Measurements from ENCODE around the gene KLHL25.
A peak's percentile ranks its signal among the peaks of the same experiment; 100 is the strongest.

The KLHL25 gene

DNA sequence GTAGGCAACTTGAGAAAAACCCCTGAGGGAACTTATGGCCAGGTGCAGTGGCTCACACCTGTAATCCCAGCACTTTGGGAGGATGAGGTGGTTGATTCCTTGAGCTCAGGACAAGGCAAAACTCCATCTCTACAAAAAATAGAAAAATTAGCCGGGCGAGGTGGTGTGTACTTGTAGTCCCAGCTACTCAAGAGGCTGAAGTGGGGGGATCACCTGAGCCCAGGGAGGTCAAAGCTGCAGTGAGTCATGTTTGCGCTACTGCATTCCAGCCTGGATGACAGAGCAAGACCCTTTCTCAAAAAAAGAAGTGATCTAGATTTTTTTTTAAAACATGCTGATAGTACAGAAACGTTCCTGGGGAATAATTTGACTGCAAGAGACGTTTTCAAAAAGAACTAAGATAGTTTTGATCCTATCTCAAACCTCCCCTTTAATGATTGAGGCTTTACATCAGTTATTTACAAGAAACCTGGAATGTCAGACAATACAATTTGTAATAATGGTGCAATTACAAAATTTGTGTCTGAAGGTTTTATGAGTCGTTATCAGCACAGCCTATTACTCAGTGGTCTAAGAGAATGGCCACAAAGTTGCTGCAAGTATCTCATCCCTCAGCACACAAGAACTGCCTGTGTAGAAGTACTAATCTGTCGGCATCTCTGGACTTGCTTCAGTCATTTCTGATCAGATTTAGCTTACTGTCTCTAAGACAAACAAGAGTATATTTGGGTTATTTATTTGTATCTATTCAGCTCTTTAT, 32.2 kb upstream of the KLHL25 start:
- DNase-seq (ENCODE audit: low read depth): peak; percentile 47
- TF ChIP-seq, protein P1, sequence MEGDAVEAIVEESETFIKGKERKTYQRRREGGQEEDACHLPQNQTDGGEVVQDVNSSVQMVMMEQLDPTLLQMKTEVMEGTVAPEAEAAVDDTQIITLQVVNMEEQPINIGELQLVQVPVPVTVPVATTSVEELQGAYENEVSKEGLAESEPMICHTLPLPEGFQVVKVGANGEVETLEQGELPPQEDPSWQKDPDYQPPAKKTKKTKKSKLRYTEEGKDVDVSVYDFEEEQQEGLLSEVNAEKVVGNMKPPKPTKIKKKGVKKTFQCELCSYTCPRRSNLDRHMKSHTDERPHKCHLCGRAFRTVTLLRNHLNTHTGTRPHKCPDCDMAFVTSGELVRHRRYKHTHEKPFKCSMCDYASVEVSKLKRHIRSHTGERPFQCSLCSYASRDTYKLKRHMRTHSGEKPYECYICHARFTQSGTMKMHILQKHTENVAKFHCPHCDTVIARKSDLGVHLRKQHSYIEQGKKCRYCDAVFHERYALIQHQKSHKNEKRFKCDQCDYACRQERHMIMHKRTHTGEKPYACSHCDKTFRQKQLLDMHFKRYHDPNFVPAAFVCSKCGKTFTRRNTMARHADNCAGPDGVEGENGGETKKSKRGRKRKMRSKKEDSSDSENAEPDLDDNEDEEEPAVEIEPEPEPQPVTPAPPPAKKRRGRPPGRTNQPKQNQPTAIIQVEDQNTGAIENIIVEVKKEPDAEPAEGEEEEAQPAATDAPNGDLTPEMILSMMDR (IDR thresholded peaks at IDR 0.05; ENCODE audit: control insufficient read depth, insufficient read depth, low read depth, low read length, missing control alignments): no peak
- no peak overlapping the region for H3K4me3 ChIP-seq (ENCODE audit: control insufficient read depth, low read depth, low read length)

DNA sequence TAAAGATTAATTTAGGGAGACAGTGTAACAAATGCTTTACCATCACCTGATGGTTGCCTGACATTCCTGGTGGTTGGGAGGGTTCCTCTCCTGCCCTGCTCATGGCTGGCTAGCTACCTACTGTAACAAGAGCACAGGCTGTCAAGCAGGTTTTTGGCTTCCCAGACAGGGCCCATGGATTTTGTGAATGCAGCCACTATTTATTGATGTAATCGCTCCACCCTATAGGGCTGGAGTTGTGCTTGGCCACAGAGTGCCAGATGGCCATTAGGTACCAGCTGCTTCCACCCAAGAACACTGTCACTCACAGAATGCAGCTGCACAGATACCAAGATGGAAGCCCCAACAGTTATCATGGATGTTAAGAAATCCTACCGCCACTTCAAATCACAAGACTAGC, 31.0 kb upstream of the KLHL25 start:
- TF ChIP-seq, protein P1 (IDR thresholded peaks at IDR 0.05; ENCODE audit: control insufficient read depth, insufficient read depth, low read depth, low read length, missing control alignments): no peak
- no peak overlapping the region for H3K4me3 ChIP-seq (ENCODE audit: control insufficient read depth, low read depth, low read length)
- DNase-seq (ENCODE audit: low read depth): no peak

DNA sequence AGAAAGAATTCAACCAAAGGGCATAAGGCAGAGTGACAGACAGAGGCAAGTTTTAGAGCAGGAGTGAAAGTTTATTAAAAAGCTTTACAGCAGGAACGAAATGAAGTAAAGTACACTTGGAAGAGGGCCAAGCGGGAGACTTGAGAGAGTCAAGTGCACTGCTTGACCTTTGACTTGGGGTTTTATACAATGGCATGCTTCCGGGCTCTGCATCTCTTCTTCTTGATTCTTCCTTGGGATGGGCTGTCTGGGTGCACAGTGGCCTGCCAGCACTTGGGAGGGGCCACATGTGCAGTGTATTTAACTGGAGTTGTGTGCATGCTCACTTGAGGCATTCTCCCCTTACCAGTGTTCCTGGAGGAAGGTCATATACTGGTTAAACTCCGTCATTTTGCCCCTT, 30.4 kb upstream of the KLHL25 start:
- H3K4me3 ChIP-seq (ENCODE audit: control insufficient read depth, low read depth, low read length): no peak overlapping the region
- TF ChIP-seq, protein P1 (IDR thresholded peaks at IDR 0.05; ENCODE audit: control insufficient read depth, insufficient read depth, low read depth, low read length, missing control alignments): no peak
- no peak for DNase-seq (ENCODE audit: low read depth)

DNA sequence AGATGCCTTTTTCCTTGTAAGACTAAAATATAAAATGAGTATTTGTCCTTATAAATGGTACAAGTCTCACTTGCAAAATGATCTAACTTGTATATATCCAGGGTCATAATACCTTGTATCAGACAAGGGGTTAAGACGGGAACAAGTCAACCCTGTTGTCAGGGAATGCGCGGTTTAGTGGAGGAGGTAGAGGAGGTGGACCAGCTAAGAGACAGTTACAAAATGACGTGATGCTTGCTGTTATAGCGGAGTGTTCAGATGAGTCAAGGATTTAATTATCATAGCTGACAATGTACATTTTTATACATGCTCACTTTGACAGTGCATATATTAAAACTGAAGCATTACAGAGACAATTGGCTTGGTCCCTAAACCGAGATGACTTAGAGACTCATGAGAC, 26.8 kb upstream of the KLHL25 start:
- DNase-seq (ENCODE audit: low read depth): no peak
- TF ChIP-seq, protein P1 (IDR thresholded peaks at IDR 0.05; ENCODE audit: control insufficient read depth, insufficient read depth, low read depth, low read length, missing control alignments): no peak
- no peak overlapping the region for H3K4me3 ChIP-seq (ENCODE audit: control insufficient read depth, low read depth, low read length)

DNA sequence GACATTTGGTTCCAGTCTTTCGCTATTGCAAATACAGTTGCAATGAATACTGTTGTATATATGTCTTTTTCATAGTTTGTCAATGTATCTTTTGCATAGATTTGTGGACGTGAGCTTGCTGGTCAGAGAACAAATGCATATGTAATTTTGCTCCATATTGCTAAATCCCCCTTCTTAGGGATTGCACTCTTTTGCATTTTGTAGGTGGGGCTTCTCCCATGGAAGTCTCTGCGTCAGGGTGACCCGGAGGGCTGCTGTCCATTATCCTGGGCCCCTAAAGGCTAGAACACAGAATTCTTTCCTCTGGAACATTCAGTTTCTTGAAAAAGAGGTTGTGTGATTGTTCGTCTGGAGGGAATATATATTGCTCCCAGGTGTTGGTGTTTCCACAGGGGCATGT, 25.2 kb upstream of the KLHL25 start:
- H3K4me3 ChIP-seq (ENCODE audit: control insufficient read depth, low read depth, low read length): no peak overlapping the region
- no peak for DNase-seq (ENCODE audit: low read depth)

DNA sequence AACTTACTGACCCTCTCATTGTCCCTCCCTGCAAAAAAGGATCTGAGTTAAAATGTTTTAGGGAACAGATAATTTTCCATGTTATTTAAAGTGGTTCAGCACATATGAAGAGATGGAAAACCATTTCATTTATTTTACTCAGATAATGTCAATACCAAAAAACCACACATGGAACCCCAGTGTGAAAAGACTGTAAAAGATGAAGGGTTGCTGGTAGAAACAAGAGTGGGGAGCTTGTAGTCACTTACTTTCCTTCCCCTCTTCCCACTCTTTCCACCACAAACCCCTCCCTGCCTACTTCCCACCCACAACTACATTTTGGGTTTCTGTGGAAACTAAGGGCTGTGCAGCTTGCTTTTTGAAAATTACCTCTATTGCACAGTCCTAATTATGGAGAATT, 18.5 kb upstream of the KLHL25 start:
- no peak overlapping the region for H3K4me3 ChIP-seq (ENCODE audit: control insufficient read depth, low read depth, low read length)
- DNase-seq (ENCODE audit: low read depth): no peak
- TF ChIP-seq, protein P1 (IDR thresholded peaks at IDR 0.05; ENCODE audit: control insufficient read depth, insufficient read depth, low read depth, low read length, missing control alignments): no peak

More for the DNA sequence above, 25.2 kb upstream of the KLHL25 start:
- TF ChIP-seq, protein P1 (IDR thresholded peaks at IDR 0.05; ENCODE audit: control insufficient read depth, insufficient read depth, low read depth, low read length, missing control alignments): no peak

Measured in AG09309 (cell line).